ENCODE measurements around the gene CCDC66. TPM values are rescaled to one million over a fixed set of nuclear protein-coding genes. Genes with fewer than 3 reads are reported as not detected.
"Not testable (repeated sequence)": the region's sequence is repeated elsewhere in the genome, so short reads cannot be mapped to it uniquely, and the experiment has no call there.

CCDC66 gene
- total RNA-seq, 3 donors from 2014 or later, result 23.5 to 26.9 (median 26.0) TPM

GRCh38 chr3:56608479-56608878, 51.5 kb downstream of the CCDC66 start:
- not testable (repeated sequence) for H3K27me3 Mint-ChIP-seq (ENCODE audit: low read depth); DNase-seq
- Mint-ChIP-seq H3K36me3 (ENCODE audit: insufficient read depth) (peaks cover 88% of the 10 kb centered on the region), H3K4me3 (peak overlapping the region; percentile 43), H3K9me3 (peaks cover 25% of the 10 kb centered on the region), H3K4me1 (ENCODE audit: low read depth) (peaks cover 76% of the 10 kb centered on the region)
- ATAC-seq, result peak in 1 of 2 donors; percentile 60

DNA sequence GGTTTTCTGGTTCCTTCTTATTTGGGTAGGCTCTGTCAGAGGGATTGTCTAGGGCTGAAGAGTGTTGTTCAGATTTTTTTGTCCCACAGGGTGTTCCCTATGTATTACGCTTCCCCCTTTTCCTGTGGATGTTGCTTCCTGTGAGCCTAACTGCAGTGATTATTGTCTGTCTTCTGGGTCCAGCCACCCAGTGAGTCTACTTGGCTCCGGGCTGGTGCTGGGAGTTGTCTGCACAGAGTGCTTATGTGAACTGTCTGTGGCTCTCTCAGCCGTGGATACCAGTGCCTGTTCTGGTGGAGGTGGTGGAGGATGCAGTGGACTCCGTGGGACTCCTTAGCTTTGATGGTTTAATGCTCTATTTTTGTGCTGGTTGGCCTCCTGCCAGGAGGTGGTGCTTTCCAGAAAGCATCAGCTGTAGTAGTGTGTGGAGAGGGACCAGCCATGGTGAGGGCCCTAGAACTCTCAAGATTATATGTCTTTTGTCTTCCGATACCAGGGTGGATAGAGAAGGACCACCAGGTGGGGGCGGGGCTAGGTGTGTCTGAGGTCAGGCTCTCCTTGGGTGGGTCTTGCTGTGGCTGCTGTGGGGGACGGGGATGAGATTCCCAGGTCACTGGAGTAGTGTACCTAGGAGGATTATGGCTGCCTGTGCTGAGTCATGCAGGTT, 53.8 kb downstream of the CCDC66 start:
- Mint-ChIP-seq H3K4me3 (no peak overlapping the region), H3K9me3 (peaks cover 11% of the 10 kb centered on the region), H3K36me3 (ENCODE audit: insufficient read depth) (peaks cover 76% of the 10 kb centered on the region), H3K4me1 (ENCODE audit: low read depth) (peaks cover 74% of the 10 kb centered on the region), H3K27me3 (ENCODE audit: low read depth) (no peaks in the 10 kb centered on the region)
- ATAC-seq (no peak), DNase-seq (no peak)

DNA sequence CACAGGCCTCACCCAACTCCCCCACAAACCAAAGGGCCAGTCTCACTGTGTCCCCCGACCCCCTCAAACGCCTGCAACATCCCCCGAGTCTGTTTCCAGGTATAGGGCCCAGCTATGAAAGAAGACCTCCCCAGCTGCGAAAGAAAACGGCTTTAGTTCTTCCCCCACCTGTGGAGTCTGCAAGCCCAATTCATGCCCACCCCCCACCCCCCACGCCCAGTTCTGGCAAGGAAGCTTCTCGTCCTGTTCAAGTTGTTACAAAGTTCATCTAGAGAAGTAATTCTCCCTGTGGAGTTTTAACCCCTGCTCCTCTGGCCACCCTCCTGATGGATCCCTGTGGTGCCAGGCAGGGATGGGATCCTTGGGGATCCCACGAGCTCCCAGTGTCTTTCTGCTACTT, 54.4 kb downstream of the CCDC66 start:
- ATAC-seq, result no peak
- Mint-ChIP-seq H3K27me3 (ENCODE audit: low read depth) (no peaks in the 10 kb centered on the region), H3K9me3 (peaks cover 11% of the 10 kb centered on the region), H3K4me1 (ENCODE audit: low read depth) (peaks cover 76% of the 10 kb centered on the region), H3K4me3 (no peak overlapping the region), H3K36me3 (ENCODE audit: insufficient read depth) (peaks cover 76% of the 10 kb centered on the region)
- DNase-seq, result no peak

GRCh38 chr3:56612146-56612545, 55.2 kb downstream of the CCDC66 start:
- Mint-ChIP-seq H3K9me3 (peaks cover 7% of the 10 kb centered on the region), H3K36me3 (ENCODE audit: insufficient read depth) (peaks cover 75% of the 10 kb centered on the region), H3K4me3 (no peak overlapping the region), H3K4me1 (ENCODE audit: low read depth) (peaks cover 69% of the 10 kb centered on the region), H3K27me3 (ENCODE audit: low read depth) (no peaks in the 10 kb centered on the region)
- ATAC-seq (no peak), DNase-seq (no peak)

DNA sequence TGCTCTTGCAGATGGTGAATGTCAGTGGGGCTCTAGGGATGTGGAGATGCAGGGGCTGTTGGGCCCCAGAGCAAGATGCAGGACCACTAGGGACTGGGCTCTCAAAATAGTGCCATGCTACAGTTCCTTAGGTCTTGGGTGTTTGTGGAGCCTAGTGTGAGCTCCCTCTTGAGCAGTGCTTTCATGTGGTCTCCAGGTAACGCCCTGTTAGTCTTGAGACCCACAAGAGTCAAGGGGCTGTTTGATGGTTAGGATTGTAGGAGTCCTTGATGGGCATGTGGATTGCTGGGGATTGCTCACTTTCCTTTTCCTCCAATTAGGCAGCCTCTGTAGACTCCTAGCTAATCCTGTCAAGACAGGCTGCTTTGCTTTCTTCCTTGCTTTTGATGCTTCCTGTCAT, 56.0 kb downstream of the CCDC66 start:
- Mint-ChIP-seq H3K36me3 (ENCODE audit: insufficient read depth) (peaks cover 76% of the 10 kb centered on the region), H3K9me3 (peaks cover 7% of the 10 kb centered on the region), H3K4me3 (no peak overlapping the region), H3K27me3 (ENCODE audit: low read depth) (no peaks in the 10 kb centered on the region), H3K4me1 (ENCODE audit: low read depth) (peaks cover 60% of the 10 kb centered on the region)
- ATAC-seq (no peak), DNase-seq (no peak)

- no peak overlapping the region for H3K4me3 Mint-ChIP-seq
- DNase-seq, result no peak
- H3K27me3 Mint-ChIP-seq (ENCODE audit: low read depth), result no peaks in the 10 kb centered on the region
- no peak for ATAC-seq
- H3K36me3 Mint-ChIP-seq (ENCODE audit: insufficient read depth), result peaks cover 64% of the 10 kb centered on the region
- no peaks in the 10 kb centered on the region for H3K9me3 Mint-ChIP-seq
- peaks cover 25% of the 10 kb centered on the region for H3K4me1 Mint-ChIP-seq (ENCODE audit: low read depth)
Measured at GRCh38 chr3:56616478-56617006, 59.6 kb downstream of the CCDC66 start.

GRCh38 chr3:56620371-56620770, 63.4 kb downstream of the CCDC66 start:
- no peak for DNase-seq
- peaks cover 56% of the 10 kb centered on the region for H3K36me3 Mint-ChIP-seq (ENCODE audit: insufficient read depth)
- no peak overlapping the region for H3K4me3 Mint-ChIP-seq
- no peaks in the 10 kb centered on the region for H3K9me3 Mint-ChIP-seq
- no peak for ATAC-seq
- H3K27me3 Mint-ChIP-seq (ENCODE audit: low read depth), result no peaks in the 10 kb centered on the region
- peaks cover 5% of the 10 kb centered on the region for H3K4me1 Mint-ChIP-seq (ENCODE audit: low read depth)

GRCh38 chr3:56621681-56622080, 64.7 kb downstream of the CCDC66 start:
- Mint-ChIP-seq H3K27me3 (ENCODE audit: low read depth) (no peaks in the 10 kb centered on the region), H3K36me3 (ENCODE audit: insufficient read depth) (peaks cover 48% of the 10 kb centered on the region)
- ATAC-seq, result no peak

DNA sequence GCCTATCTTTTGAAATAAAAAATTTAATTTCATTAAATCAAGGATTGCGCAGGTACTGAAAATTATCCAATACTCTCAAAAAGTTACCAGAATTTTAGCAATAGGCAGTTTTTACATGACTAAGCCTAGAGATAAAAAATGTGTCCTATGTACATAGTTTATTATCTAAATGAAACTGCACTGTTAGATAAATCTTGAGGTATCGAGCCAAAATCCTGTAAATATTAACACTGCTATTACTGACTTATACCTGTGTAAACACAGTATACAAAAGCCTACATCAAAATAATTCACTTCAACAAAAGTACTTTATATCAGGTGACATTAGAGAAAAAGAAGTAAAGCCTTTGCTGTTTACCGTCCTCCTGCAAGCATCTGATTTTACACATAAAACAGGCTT, 65.4 kb downstream of the CCDC66 start:
- ATAC-seq, result no peak
- H3K36me3 Mint-ChIP-seq (ENCODE audit: insufficient read depth), result peaks cover 47% of the 10 kb centered on the region
- DNase-seq, result no peak
- peaks cover 2% of the 10 kb centered on the region for H3K4me1 Mint-ChIP-seq (ENCODE audit: low read depth)
- no peak overlapping the region for H3K4me3 Mint-ChIP-seq
- no peaks in the 10 kb centered on the region for H3K27me3 Mint-ChIP-seq (ENCODE audit: low read depth)
- no peaks in the 10 kb centered on the region for H3K9me3 Mint-ChIP-seq

More at GRCh38 chr3:56621681-56622080, 64.7 kb downstream of the CCDC66 start:
- Mint-ChIP-seq H3K9me3 (no peaks in the 10 kb centered on the region), H3K4me3 (no peak overlapping the region), H3K4me1 (ENCODE audit: low read depth) (peaks cover 2% of the 10 kb centered on the region)
- no peak for DNase-seq

GRCh38 chr3:56624725-56625124, 67.8 kb downstream of the CCDC66 start:
- H3K36me3 Mint-ChIP-seq (ENCODE audit: insufficient read depth), result peaks cover 40% of the 10 kb centered on the region
- H3K4me3 Mint-ChIP-seq, result no peak overlapping the region
- no peaks in the 10 kb centered on the region for H3K9me3 Mint-ChIP-seq
- ATAC-seq, result no peak
- H3K27me3 Mint-ChIP-seq (ENCODE audit: low read depth), result no peaks in the 10 kb centered on the region
- peaks cover 5% of the 10 kb centered on the region for H3K4me1 Mint-ChIP-seq (ENCODE audit: low read depth)
- DNase-seq, result no peak

- DNase-seq (no peak), ATAC-seq (no peak)
- Mint-ChIP-seq H3K4me1 (ENCODE audit: low read depth) (peaks cover 3% of the 10 kb centered on the region), H3K27me3 (ENCODE audit: low read depth) (no peaks in the 10 kb centered on the region), H3K36me3 (ENCODE audit: insufficient read depth) (peaks cover 29% of the 10 kb centered on the region), H3K9me3 (no peaks in the 10 kb centered on the region), H3K4me3 (no peak overlapping the region)
Measured at GRCh38 chr3:56629047-56629446, 72.1 kb downstream of the CCDC66 start.

DNA sequence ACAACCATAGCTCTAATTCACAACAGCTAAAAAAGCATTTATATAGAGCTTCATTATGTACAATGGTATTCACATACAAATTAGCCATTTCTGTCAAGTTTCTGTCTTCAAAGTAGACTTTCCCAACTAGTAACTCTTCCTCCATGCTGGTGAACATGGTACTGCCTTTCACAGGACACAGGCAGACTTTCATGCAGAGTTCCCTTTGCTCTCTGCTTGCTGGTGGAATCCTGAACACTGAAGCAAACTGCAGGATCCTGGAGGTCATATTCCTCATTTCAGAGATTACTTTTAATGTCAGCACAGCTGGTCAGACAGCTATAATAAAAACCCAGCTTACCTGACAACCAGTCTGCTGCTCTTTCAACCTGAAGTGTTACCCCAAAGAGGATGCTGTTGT, 72.5 kb downstream of the CCDC66 start:
- peaks cover 25% of the 10 kb centered on the region for H3K36me3 Mint-ChIP-seq (ENCODE audit: insufficient read depth)
- H3K9me3 Mint-ChIP-seq, result no peaks in the 10 kb centered on the region
- no peak overlapping the region for H3K4me3 Mint-ChIP-seq
- DNase-seq (no peak), ATAC-seq (no peak)
- H3K4me1 Mint-ChIP-seq (ENCODE audit: low read depth), result peaks cover 3% of the 10 kb centered on the region
- H3K27me3 Mint-ChIP-seq (ENCODE audit: low read depth), result no peaks in the 10 kb centered on the region

- Mint-ChIP-seq H3K4me1 (ENCODE audit: low read depth) (peaks cover 3% of the 10 kb centered on the region), H3K9me3 (no peaks in the 10 kb centered on the region), H3K36me3 (ENCODE audit: insufficient read depth) (peaks cover 29% of the 10 kb centered on the region), H3K4me3 (no peak overlapping the region), H3K27me3 (ENCODE audit: low read depth) (no peaks in the 10 kb centered on the region)
- no peak for DNase-seq
- no peak for ATAC-seq
Measured at GRCh38 chr3:56630966-56631365, 74.0 kb downstream of the CCDC66 start.

- Mint-ChIP-seq H3K27me3 (ENCODE audit: low read depth) (no peaks in the 10 kb centered on the region), H3K36me3 (ENCODE audit: insufficient read depth) (peaks cover 27% of the 10 kb centered on the region), H3K4me3 (no peak overlapping the region), H3K4me1 (ENCODE audit: low read depth) (peaks cover 3% of the 10 kb centered on the region), H3K9me3 (no peaks in the 10 kb centered on the region)
- DNase-seq (no peak), ATAC-seq (no peak)
Measured at GRCh38 chr3:56633181-56633580, 76.2 kb downstream of the CCDC66 start.

Measured in activated T-cell treated with anti-CD3 and anti-CD28 coated beads, Interleukin-2, amount 50 U/mL, for 4 hours (primary cell).